HG03060 (cell line): ENCODE data around the gene AGPAT2.
"Not testable (repeated sequence)": the region's sequence is repeated elsewhere in the genome, so short reads cannot be mapped to it uniquely, and the experiment has no call there.

Experiments
- ATAC-seq: cut with Tn5 transposase; IDR thresholded peaks from one replicate; pipeline ENCODE4 v1.9.1; 2021; ENCODE audit warnings: low read depth, moderate number of reproducible peaks; ENCODE audit not compliant: unreplicated experiment

Gene AGPAT2

GRCh38 chr9:136720898-136721338, 33.7 kb upstream of the AGPAT2 start:
- no peak for ATAC-seq

GRCh38 chr9:136720251-136720897, 33.1 kb upstream of the AGPAT2 start:
- no peak for ATAC-seq

- ATAC-seq, result no peak
These were observed 32.1 kb upstream of the AGPAT2 start for GRCh38 chr9:136719195-136719880.

GRCh38 chr9:136718345-136719194, 31.3 kb upstream of the AGPAT2 start:
- ATAC-seq, result no peak

GRCh38 chr9:136717399-136717798, 30.1 kb upstream of the AGPAT2 start:
- ATAC-seq, result no peak

- no peak for ATAC-seq
These were observed 27.6 kb upstream of the AGPAT2 start for GRCh38 chr9:136714893-136715274.

DNA sequence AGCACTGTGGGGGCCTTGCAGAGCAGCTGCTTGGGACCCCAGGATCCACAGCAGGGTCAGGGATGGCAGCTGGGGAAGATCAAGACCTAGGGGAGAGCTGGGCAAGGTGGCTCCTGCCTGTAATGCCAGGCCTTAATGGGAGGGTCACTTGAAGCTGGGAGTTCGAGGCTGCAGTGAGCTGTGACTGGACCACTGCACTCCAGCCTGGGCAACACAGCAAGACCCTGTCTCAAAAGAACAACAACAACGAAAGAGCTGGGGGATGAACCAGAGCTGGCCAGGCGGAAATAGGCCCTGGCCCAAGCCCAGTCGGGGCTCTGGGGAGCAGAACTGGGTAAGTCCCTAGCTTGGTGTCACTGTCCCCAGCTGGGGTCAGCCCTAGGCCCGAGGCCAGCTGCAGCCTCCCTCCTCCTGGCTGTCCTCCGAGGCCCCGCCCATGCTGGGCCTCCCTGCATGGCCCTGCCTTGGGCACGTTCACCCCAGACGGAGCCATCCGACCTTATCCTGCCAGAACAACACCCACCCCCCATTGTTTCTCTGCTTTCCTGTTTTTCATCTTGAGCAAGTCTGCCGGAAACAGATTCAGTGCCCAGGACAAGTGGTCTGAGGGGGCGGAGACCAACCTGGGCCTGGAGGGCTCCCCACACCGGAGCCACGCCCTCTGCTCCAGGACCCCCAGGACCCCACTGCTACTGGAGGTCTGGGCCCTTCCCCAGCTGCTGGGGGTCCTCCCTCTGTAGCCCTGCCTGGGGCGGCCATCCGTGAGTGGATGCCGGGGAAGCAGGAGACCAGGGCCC, 27.0 kb upstream of the AGPAT2 start:
- ATAC-seq, result no peak

DNA sequence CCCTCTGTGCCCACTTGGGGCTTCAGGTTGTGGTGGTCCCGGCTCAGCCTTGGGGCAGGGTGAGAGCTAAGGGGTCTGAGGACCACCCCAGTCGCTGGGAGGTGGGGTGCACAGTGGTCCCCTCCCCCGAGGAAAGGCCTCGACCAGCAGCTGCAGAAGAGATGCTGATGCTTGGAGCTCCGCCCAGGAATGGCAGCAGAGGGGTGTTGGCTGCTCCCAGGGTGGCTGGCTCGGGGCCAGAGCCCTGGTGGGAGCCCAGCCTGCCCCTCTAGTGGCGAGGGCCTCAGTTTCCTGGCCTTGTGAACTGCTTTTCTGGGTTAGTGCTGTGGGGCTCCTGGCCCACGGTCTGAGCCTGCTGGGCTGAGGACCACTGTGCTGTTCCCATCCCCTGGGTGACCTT, 26.3 kb upstream of the AGPAT2 start:
- ATAC-seq, result no peak

- ATAC-seq, result no peak
These were observed 25.7 kb upstream of the AGPAT2 start for GRCh38 chr9:136712690-136713544.

- no peak for ATAC-seq
These were observed 24.8 kb upstream of the AGPAT2 start, which contains the start of gene DIPK1B for GRCh38 chr9:136711751-136712689. TSS of gene DIPK1B (plus strand) at chr9:136712572. CDS start at chr9:136712666, 94 bp downstream.

DNA sequence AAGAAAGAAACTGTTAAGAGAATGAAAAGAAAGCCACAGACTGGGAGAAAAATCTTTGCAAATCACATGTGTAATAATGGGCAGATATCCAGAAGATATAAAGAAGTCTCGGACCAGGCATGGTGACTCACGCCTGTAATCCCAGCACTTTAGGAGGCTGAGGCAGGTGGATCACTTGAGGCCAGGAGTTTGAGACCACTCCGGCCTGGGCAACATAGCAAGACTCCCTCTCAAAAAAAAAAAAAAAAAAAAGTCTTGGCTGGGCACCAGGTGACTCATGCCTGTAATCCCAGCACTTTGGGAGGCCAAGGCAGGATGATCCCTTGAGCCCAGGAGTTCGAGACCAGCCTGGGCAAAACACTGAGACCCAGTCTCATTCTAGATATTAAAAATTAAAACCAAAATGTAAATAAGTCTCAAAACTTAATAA, 24.0 kb upstream of the AGPAT2 start:
- not testable (repeated sequence) for ATAC-seq

DNA sequence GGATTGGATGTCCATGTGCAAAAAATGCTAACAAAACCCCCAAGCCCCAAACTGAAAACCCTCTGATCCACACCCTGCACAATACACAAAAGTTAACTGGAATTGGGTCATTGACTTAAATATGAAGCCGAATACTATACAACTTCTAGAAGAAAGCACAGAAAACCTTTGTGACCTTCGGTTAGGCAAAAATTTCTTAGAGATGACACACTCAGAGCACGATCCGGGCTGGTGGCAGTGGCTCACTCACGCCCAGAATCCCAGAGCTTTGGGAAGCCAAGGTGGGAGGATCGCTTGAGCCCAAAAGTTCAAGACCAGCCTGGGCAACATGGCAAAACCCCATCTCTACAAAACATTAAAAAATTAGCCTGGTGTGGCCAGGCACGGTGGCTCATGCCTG, 23.3 kb upstream of the AGPAT2 start:
- no peak for ATAC-seq

- no peak for ATAC-seq
These were observed 22.3 kb upstream of the AGPAT2 start for GRCh38 chr9:136709454-136710109.

GRCh38 chr9:136707849-136708517, 20.7 kb upstream of the AGPAT2 start:
- no peak for ATAC-seq

DNA sequence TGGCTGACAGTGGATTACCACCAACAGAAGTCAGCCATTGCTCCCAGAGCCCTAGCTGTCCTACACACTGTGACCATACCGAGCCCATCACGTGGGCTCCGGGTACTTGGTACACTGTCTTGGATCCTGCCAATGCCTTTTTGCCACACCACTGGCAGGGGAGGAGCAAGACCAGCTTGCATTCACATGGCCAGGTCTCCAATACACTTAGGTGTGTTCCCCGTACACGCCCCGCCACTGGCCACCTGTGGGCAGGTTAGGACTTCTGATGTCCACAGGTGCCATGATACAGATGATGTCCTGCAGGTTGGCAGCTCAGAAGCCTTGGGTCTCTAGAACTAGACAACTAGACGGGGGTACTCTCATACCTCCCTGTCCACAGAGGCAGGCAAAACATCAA, 19.8 kb upstream of the AGPAT2 start:
- ATAC-seq, result no peak

- ATAC-seq, result no peak
These were observed 18.3 kb upstream of the AGPAT2 start for GRCh38 chr9:136705564-136705963.

GRCh38 chr9:136704741-136705140, 17.5 kb upstream of the AGPAT2 start:
- ATAC-seq, result not testable (repeated sequence)
